HG03457 (cell line): ENCODE measurements around the gene TRAF3.
A peak's percentile ranks its signal among the peaks of the same experiment; 100 is the strongest.
"Not testable (repeated sequence)": the region's sequence is repeated elsewhere in the genome, so short reads cannot be mapped to it uniquely, and the experiment has no call there.

Experiments used
- ATAC-seq: cut with Tn5 transposase; IDR thresholded peaks from one replicate; pipeline ENCODE4 v1.9.1; 2021; ENCODE audit warnings: moderate number of reproducible peaks; ENCODE audit not compliant: unreplicated experiment

The TRAF3 gene

DNA sequence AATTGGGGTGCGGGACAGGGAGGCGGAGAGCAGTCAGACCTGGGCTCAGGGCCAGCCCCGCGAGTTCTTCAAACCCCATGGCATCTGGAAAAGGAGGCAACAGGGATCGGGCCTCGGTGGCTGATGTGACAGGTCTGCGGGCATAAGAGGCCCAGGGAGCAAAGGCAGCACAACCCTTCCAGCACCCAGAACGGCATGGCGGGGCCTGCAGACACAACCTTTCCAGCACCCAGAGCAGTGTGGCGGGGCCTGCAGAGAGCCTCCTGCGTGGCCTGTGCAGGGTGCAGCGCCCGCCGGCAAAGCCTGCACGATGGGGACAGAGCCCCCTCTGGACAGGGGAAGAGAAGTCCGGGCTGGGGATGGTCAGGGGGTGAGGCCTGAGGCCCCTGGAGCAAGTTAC lies 26.2 kb upstream of the TRAF3 start:
- no peak for ATAC-seq

DNA sequence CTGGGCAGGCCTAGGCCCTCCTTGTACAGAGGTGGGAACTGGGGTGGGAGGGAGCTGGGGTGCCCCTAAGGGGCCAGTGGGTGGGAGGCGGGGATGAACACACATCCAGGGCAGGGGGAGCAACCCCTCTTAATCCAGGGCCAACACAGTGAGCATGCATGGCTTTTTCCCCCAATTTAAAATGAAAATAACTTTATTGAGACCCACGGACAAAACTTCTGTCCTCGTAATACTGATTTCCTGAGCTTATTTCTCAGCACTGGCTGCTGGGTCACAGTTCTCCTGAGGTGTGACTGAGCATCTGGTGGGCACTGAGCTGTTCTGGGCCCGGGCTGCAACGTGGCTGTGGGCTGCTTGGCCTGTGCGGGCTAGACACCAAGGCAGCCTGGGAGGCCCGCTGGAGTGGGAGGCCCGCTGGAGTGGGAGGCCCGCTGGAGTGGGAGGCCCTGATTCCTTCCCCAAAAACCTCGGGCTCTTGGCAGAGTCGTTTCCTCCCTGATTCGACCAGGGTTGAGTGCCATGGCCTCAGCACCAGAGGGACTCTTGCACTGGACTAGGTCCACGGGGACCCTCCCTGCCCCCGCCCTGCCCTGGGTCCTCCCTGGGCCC lies 24.9 kb upstream of the TRAF3 start:
- ATAC-seq, result no peak

DNA sequence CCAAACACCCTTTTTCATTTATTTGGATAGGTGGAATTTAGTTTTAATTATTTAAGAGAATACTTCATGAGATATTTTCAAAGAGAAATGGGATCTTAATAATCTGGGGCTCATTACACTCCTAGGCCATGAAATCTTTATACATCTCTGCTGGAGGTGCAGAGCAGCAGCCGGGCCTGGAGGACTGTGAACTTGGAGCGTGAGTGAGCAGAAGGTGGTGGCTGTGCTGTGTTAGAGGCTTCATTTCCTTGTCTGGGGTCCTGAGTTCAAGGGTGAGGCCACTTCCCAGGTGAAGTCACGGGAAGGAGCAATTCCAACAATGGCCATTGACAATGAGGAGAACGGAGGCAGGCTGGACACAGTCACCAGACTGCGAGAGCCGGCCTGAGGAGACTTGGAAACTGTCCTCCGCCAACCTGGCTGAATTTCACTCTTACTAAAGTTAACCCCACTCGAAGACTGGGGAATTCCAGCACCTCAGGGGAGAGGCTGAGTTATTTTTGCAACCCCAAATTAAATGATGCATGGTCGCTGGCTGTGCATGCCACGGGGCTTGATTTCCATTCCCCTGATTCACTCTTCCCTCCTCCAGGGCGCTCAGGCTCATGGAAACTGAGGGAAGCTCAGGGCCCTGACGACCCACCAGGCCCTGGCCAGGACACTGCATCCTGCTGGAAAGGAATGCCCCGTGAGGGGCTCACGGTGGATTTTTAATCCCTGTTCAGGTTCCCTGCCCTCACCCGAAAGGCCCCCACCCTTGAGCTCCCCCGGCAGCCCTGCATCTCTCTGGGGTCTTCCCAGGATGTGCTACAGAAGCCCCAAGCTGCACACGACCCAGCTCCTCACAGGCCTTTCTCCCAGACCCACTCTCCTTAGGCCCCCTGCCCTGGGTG lies 22.6 kb upstream of the TRAF3 start:
- ATAC-seq, result no peak

DNA sequence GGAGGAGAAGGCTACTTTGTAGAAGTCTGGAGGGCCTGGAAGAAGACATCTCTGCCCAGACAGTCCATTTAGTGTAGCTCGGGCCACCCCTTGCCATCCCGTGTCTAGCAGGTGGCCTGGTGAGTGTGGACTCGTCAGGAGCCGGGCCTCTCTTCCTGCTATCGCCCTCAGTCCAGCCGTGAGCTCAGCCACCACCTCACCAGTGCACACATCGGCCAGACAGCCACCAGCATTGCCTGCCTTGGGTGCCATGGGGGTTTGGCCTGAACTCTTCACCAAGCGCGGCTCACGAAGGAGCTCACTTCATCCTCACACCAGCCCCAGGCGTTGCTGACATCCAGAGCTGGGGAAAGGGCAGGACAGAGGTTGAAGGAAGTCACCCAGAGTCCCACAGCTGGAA lies 19.6 kb upstream of the TRAF3 start:
- no peak for ATAC-seq

DNA sequence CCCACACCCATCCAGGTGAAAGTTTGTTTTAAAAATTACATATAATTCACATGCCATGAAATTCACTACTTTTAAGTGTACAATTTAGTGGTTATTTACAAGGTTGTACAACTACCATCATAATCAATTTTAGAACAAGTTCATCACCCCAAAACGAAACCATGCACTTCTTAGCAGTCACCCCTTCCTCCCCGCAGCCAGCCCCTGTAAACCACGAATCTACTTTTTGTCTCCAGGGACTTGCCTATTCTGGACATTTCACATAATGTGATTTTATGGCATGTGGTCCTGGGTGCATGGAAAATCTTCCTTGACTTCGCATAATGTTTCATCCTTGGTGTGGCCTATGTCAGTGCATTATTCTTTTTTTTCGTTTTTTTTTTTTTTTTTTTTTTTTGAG lies 19.2 kb upstream of the TRAF3 start:
- ATAC-seq, result no peak

DNA sequence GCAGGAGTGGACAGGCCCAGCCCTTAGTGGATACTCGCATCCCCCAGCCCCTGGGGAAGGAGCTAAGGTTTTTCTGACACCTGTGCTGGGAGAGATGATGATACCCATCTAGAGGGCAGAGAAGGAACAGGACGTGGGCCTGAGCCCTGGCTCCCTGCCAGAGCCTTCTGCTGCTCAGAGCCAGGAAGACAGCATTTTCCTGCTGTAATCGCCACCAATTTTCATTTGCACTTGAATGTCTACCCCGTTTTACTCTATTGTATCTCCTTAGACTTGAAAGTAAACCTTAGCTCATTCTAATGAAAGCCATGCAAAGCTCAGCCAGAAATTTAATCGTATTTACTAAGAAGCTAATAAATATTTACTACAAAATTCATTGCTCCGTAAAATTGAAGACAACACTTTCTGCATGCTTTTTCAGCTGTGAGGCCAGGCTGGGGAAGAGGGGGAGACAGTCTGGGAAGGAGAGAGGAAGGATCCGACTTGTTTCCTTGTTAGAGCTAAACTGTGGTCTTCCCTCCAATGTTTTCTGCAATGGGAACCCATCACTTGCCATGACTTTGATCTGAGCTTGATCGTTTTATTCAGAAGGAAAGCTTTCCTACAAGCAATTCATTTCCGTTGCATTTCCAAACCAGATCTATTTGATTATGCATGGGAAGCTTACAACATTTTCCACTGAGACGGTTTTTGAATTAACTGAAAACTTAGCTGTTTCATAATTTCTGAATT lies 17.6 kb upstream of the TRAF3 start:
- no peak for ATAC-seq

DNA sequence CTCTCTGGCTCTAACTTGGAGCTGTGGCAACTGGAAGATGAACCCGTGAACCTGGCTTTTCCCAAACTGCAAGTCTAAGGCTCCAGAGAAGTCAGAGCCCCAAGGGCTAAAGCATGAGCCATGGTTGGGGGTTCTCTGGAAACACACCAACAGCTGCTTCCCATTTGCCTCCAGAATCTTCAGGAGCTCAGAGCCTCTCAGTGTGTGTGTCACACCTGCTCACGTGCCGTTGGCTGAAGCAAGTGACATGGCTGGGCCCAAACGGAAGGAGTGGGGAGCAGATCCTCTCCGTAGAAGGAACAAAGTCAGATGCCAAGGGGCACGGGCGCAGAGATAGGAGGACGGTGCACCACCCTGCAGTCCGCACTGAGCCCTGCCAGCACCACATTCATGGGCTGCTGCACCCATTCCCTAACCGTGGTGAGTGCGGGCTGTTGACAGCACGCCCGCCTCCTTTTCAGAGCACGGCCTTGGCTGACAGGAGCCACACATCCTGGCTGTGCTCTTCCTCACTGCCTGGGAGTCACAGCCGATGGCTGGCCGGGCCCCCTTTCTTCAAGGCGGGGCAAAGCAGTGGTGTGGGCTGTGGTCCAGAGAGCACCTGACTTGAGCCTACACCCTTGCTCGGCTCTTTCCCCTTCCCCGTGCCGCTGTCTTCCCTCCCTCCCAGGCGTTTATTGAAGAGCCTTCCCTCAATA lies 16.6 kb upstream of the TRAF3 start:
- ATAC-seq, result no peak

DNA sequence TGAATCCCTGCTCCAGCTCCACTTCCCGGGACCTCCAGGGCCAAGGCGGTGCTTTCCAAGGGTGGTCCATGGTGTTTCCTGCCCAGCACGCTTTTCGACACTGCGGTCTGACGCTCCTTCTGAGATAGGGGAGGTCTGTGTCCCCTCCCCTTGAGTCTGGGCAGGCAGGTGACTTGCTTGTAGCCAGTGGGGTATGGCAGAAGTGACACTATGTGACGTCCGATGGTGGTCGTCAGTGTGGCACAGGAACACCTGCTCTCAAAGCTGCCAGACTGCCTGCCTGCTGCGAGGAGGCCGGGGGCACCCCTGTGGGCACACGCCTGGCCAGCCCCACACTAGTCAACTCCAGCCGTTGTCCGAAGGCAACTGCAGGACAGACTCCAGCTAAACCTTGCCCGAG lies 16.0 kb upstream of the TRAF3 start:
- no peak for ATAC-seq

DNA sequence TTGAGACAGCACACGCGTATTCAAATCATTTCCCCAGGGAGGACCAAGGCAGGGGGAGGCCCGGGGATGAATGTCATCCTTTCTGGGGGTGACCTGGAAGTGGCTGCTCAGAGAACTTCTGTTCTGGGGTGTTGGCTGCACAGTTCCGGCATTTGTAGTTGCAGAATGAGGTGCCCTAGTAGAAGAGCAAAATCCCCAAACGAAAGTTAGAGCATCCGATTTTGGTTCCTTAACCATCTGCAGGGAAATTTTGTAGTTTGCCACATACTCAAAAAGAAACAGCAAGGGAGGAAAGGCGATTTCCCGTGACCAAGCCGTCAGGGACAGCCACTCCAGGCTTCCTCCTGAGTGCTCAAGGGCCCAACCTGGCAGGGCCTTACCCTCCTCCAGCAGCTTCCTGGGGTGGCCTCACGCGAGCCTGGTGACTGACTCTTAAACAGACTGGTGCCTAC lies 13.0 kb upstream of the TRAF3 start:
- ATAC-seq, result no peak

DNA sequence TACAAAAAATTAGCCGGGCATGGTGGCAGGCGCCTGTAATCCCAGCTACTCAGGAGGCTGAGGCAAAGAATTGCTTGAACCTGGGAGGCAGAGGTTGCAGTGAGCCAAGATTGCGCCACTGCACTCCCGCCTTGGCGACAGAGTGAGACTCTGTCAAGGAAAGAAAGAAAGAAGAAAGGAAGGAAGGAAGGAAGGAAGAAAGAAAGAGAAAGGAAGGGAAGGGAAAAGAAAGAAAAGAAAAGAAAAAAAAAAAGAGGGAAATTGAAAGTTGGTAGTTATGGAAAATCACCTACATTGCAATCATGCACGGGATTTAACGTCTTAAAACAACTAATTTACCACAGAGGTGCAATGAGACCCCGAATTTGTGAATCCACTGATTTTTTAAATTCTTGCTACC lies 11.5 kb upstream of the TRAF3 start:
- ATAC-seq, result not testable (repeated sequence)

DNA sequence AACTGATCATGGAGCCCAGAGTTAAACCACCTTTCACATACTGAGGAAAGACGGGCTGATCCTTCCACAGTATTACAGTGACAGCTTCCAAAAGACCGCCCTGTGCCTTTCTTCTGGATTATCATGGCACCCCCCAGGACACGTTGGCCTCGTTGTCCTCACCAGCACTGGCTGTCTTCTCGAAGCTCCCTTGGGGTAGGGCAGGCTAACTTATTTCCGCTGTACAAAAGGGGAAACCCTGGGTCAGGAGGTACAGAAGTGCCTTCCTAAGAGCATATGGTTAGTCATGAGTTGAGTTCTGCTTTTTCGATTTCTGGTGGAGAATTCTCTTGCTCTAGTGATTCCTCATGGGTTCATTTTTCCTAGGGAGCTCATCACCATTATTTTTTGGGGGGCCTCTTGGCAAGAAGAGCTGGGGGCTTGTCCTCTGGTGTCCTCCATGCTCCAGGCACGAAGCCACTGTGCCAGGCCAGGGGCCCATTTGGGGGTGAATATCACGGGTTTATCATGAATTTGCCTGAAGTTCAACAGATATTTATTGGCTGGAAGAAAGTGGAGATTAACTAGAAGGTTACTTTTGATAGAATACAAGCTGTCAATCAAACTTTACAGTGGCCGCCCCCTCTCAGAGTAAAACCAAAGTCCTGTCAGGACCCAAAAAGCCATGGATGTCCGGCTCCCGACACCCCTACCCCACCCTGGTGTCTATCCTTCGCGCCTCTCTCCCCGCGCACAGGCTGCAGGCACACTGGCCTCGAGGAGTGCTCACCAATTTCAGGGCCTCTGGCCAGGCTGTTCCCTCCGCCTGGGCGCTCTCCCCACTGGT lies 8.8 kb upstream of the TRAF3 start:
- ATAC-seq, result peak; percentile 42

DNA sequence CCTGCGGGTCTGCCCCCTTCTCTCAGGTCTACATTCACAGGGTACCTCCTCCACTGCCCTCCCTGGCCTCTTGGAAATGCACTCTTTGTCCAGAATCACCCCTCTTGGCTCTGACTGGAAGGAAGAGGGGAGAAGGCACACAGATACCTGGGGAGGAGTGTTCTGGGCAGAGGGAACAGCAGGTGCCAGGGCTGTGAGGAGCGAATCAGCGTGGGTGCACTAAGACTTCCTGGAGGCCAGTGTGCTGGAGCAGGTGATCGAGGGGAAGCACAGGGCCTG lies 8.3 kb upstream of the TRAF3 start:
- no peak for ATAC-seq

DNA sequence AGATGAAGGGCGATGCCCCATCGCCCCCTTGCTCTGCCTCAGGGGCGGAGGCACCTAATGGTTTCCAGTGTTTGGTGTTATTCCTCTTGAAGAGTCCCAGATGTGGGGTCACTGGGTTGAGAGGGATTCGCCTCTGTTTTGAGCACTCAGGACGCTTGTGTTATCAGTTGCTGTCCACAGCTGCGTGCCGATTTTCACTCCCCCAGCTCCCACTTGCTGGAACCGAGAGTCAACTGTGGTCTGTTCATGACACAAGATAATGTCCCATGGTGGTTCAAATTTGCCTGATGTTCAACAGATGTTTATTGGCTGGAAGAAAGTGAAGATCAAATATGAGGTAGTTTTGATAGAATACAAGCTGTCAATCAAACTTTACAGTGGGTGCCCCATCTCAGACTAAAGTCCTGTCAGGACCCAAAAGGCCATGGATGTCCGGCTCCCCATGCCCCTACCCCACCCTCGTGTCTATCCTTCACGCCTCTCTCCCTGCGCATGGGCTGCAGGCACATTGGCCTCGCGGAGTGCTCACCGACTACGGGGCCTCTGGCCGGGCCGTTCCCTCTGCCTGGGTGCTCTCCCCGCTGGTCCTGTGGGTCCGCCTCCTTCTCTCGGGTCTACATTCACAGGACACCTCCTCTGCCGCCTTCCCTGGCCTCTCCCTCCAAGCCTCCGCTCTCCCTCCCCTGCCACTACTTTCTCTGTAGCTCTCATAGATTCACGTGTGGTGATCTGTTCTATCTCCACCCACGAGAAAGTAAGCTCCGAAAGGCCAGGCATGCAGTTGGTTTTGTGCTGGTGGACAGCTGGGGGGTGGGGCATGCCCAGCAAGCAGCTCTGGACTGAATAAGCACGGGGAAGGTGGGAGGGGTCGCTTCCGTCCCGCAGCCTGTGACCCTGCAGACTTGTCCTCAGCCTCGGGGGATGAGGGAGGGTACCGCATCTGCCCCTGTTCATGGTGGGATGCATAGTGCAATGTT lies 6.8 kb upstream of the TRAF3 start:
- no peak for ATAC-seq

DNA sequence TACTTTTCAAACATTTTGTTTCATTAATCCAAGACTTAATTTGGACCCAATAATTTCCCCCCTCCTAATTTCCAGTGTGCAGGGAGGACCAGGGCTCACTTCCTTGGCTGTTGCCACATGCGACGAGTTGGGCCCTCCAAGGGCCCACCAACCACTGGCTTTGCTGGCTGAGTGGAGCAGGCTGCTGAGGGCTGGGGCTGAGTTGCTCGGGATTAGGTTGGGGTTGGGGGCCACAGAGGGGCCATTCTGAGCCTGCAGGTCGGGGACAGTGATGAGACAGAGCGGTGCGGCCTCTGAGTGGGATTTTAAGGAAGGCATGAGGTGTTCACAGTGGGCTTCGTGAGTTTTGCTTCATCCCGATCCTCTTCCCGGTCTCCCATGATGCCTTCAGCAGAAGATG lies 6.1 kb upstream of the TRAF3 start:
- ATAC-seq, result no peak

DNA sequence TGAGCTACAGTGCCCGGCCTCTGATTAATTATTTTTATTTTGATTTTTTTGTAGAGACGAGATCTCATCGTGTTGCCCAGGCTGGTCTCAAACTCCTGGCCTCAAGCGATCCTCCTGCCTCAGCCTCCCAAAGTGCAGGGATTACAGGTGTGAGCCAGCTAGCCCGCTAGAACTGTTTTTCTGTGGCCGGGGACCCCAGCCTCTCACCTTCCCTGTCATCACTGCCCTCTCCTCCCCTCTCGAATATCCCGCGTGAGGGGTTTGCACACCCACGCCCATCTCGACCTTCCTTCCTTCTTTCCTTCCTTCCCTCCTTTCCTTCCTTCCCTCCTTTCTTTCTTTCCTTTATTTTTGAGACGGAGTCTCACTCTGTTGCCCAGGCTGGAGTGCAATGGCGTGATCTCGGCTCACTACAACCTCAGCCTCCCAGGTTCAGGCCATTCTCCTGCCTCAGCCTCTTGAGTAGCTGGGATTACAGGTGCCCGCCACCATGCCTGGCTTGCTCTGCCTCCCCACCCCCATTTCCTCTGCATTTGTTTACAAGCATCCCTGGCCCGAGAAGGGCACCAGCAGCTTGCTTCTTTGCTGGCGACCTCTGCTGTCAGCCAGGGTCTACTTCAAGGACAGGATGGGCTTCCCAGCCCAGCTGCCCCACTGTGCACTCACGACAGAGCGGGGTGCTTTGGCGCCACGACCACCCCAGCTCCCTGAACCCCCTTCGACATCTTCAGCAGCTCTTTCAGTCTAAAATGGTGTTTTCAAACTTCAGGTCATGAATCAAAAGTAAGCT lies 4.3 kb upstream of the TRAF3 start:
- ATAC-seq, result no peak

DNA sequence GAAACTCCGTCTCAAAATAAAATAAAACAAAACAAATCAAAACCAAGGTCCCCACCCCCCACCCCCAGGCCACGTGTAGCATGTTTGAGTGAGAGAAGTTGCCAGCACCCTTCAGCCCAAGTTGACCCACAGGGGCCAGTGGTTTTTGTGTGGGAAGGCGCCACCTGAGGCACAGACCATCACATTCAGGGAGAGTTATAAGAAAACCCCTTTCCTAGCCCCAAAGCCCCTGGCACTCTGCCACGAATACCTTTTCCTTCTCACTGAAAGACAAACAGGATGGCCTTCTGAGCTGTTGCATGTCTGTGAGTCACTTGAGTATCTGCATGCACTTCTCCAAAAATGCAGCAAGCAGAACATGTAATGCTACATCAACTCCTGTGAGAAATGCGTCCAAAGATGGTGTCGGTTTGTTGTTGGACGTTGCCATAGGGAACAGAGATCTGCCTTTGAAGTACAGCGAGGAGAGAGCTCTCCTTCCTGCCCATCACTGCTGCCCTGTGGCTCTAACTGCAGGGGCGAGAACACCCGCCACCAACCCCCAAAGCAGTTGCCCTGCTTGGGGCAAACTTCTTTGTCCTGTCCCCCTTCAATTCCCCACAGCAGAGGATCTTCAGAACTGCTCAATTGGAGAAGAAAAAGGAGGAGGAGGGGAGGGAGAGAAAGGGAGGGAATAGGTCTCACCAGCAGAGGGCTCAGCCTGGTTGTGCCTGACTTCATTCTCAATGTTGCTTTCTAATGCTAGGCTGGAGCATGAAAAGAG lies 2.7 kb upstream of the TRAF3 start:
- no peak for ATAC-seq

DNA sequence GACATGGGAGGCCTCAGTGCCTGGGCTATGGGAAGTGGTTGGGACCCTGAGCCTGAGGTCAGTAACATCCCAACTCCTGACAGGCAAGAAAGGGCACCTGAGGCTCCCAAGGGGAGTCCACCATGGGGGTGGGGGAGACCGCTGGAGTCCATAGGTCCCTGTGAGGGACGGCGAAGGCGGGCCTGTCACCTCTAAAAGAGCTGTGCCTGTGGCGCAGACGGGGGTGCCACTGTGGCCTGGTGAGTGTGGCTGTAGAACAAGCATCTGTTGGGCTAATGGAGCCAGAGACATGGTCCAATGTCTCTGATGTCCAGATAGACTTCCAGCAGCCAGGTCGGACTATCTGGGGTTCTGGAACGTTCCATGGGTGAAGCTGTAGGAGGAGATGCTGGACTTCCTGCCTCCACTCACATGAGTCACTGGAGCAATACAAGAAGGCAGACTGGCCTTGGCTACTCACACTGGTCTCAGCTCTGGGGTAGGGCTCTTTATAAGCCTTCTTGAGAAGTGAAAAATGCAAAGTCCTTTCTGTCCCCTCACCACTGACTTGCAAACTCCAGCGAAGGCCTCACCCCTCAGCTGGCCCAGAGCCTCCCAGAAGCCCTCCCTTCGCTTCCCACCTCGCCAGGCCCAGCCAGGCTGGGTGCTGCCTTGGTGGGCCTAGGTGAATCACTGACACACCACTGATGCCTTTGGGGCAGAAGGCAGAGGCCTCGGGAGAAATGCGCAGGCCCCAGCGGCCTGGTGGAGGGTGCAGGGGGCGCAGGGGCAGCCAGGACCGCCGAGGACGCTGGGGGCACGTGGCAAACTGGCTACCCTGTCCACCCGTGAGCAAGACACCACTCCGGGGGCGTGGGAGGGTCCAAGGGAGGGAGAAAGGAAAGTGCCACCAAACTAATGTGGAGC lies 1.1 kb upstream of the TRAF3 start:
- no peak for ATAC-seq
